Measurements from ENCODE around the gene KLHDC8A. TPM values are rescaled to one million over a fixed set of nuclear protein-coding genes. Genes with fewer than 3 reads are reported as not detected.
"Not testable (repeated sequence)": the region's sequence is repeated elsewhere in the genome, so short reads cannot be mapped to it uniquely, and the experiment has no call there.

The KLHDC8A gene
- total RNA-seq, 2 donors from 2014 or later: not detected

DNA sequence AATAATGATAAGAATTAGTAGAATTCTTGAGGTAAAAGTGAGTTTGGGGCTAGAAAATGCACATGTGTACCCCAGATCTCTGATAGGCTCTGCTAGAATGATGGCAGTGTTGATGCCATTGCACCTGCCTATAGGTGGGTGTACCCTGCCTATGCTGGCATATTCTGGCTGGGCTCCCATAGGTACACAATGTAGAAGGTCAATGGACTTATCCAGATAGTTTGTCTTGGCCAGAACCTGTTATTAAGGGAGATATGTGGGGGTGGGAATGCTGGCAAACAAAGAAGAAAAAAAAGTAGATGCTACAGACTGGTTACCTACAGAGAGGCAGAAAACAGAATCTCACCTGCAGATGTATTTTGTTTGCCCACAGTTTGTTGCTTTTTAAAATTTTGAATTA, 14.1 kb upstream of the KLHDC8A start:
- H3K27me3 ChIP-seq (replicated peaks; ENCODE audit: insufficient read depth): no peaks in the 10 kb centered on the region
- ATAC-seq (ENCODE audit: insufficient number of reproducible peaks, low FRiP score, low read depth) (no peak), DNase-seq (ENCODE audit: low spot score) (no peak)
- H3K27ac ChIP-seq: no peak overlapping the region
- peaks cover 32 to 56% of the 10 kb centered on the region in 2 donors for H3K4me1 ChIP-seq (ENCODE audit: control insufficient read depth in 1 of 2, low read depth in 2 of 2)
- no peaks in the 10 kb centered on the region for H3K36me3 ChIP-seq
- no peaks in the 10 kb centered on the region for H3K9me3 ChIP-seq
- TF ChIP-seq, protein P1, sequence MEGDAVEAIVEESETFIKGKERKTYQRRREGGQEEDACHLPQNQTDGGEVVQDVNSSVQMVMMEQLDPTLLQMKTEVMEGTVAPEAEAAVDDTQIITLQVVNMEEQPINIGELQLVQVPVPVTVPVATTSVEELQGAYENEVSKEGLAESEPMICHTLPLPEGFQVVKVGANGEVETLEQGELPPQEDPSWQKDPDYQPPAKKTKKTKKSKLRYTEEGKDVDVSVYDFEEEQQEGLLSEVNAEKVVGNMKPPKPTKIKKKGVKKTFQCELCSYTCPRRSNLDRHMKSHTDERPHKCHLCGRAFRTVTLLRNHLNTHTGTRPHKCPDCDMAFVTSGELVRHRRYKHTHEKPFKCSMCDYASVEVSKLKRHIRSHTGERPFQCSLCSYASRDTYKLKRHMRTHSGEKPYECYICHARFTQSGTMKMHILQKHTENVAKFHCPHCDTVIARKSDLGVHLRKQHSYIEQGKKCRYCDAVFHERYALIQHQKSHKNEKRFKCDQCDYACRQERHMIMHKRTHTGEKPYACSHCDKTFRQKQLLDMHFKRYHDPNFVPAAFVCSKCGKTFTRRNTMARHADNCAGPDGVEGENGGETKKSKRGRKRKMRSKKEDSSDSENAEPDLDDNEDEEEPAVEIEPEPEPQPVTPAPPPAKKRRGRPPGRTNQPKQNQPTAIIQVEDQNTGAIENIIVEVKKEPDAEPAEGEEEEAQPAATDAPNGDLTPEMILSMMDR (IDR thresholded peaks at IDR 0.05): no peak
- no peak overlapping the region for H3K4me3 ChIP-seq

DNA sequence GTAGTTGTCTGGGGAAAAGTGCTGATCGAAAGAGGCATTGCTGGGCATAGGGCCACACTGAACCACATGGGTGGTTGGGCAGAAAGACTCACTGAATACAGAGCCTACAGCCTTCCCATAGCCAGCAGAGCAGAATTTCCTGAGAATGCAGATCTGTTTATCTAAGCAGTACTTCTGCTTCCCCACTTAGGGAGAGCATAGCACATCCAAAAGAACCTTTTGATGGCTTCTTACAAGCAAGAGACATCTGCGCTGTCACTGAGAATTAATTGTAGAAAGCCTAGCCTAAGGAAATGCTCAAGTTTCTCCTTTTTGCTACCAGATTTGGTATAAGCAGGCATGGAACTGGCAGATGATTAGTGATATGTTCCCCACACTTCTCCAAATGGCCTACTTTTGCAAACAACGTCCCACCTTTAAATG, 13.0 kb upstream of the KLHDC8A start:
- Histone ChIP-seq H3K27ac (no peak overlapping the region), H3K36me3 (no peaks in the 10 kb centered on the region), H3K9me3 (no peaks in the 10 kb centered on the region), H3K27me3 (replicated peaks; ENCODE audit: insufficient read depth) (no peaks in the 10 kb centered on the region), H3K4me3 (no peak overlapping the region), H3K4me1 (ENCODE audit: control insufficient read depth in 1 of 2, low read depth in 2 of 2) (peaks cover 28 to 46% of the 10 kb centered on the region in 2 donors)
- ATAC-seq (ENCODE audit: insufficient number of reproducible peaks, low FRiP score, low read depth) (no peak), DNase-seq (ENCODE audit: low spot score) (no peak)
- TF ChIP-seq, protein P1 (IDR thresholded peaks at IDR 0.05): no peak

DNA sequence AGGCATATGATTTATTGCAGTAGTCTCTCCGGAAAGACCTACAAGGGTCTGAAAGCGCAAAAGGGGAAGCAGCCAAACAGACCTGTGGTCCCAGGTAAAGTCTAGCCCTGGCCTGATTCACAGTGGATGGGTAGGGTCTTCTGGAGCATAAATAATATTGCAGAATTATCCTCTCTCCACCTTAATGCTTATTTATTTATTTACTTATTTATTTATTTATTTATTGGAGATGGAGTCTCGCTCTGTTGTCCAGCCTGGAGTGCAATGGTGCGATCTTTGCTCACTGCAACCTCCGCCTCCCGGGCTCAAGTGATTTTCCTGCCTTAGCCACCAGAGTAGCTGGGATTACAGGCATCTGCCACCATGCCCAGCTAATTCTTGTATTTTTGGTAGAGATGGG, 11.8 kb upstream of the KLHDC8A start:
- no peak for DNase-seq (ENCODE audit: low spot score)
- no peaks in the 10 kb centered on the region for H3K27me3 ChIP-seq (replicated peaks; ENCODE audit: insufficient read depth)
- H3K36me3 ChIP-seq: no peaks in the 10 kb centered on the region
- no peaks in the 10 kb centered on the region for H3K9me3 ChIP-seq
- peaks cover 17 to 33% of the 10 kb centered on the region in 2 donors for H3K4me1 ChIP-seq (ENCODE audit: control insufficient read depth in 1 of 2, low read depth in 2 of 2)
- no peak overlapping the region for H3K4me3 ChIP-seq
- no peak overlapping the region for H3K27ac ChIP-seq
- TF ChIP-seq, protein P1 (IDR thresholded peaks at IDR 0.05): no peak
- ATAC-seq (ENCODE audit: insufficient number of reproducible peaks, low FRiP score, low read depth): no peak

DNA sequence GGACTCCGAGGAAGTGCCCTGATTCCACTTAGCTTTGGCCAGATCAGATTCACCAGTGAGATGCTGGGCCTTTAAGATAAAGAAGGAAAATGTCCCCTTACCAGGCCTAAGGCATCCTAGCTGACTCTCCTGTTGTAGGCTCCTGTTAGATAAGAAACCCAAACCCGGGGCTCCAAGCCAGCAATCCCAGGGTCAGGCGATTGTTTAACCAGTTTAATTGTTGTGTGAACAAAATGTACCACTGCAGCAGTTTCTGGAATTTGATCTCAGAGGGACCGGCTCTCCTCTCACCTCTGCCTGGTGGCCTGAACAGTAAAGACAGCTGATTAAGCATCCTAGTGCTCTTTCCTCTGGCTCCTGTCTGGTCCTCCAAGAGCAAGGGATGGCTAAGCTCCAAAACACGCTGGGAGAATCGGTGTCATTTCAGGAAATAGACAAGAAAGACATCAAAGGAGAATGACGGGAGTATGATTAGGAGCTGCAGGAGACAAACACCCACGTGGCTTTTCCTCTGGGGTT, 9.3 kb upstream of the KLHDC8A start:
- ATAC-seq (ENCODE audit: insufficient number of reproducible peaks, low FRiP score, low read depth) (no peak), DNase-seq (ENCODE audit: low spot score) (no peak)
- Histone ChIP-seq H3K36me3 (no peaks in the 10 kb centered on the region), H3K27me3 (replicated peaks; ENCODE audit: insufficient read depth) (no peaks in the 10 kb centered on the region), H3K27ac (no peak overlapping the region), H3K4me1 (ENCODE audit: control insufficient read depth in 1 of 2, low read depth in 2 of 2) (peaks cover 0 to 15% of the 10 kb centered on the region in 2 donors), H3K9me3 (no peaks in the 10 kb centered on the region), H3K4me3 (no peak overlapping the region)
- TF ChIP-seq, protein P1 (IDR thresholded peaks at IDR 0.05): no peak

DNA sequence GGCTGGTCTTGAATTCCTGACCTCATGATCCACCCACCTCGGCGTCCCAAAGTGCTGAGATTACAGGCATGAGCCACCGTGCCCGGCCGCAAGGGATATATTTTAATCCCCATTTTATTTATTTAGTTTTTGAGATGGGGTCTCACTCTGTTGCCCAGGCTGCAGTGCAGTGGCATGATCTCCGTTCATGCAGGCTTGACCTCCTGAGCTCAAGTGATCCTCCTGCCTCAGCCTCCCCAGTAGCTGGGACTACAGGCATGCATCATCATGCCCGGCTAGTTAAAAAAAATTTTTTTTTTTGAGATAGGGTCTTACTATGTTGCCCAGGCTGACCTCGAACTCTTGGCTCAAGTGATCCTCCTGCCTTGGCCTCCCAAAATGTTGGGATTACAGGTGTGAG, 8.4 kb upstream of the KLHDC8A start:
- not testable (repeated sequence) for DNase-seq (ENCODE audit: low spot score); H3K4me3 ChIP-seq; H3K27ac ChIP-seq; H3K36me3 ChIP-seq; ATAC-seq (ENCODE audit: insufficient number of reproducible peaks, low FRiP score, low read depth); H3K27me3 ChIP-seq (replicated peaks; ENCODE audit: insufficient read depth); H3K9me3 ChIP-seq
- peaks cover 0 to 15% of the 10 kb centered on the region in 2 donors for H3K4me1 ChIP-seq (ENCODE audit: control insufficient read depth in 1 of 2, low read depth in 2 of 2)

DNA sequence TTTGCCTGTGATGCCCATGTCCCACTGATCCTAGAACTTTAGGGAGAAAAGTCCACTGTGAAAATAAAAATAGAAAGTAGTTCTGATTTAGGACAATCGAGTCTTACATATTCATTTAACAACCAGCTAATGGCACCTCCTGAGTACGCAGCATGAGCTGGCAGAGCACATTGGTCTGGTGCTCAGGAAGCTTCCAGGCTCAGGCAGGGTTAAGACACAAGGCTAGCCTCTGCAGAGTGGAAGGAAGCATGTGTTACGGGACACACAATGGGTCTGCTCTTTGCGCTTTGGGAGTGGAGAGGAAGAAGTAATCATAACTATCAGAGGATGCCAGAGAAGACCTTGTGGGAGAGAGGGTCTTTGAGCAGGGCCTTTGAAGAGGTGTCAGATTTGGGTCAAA, 4.2 kb upstream of the KLHDC8A start:
- Histone ChIP-seq H3K27me3 (replicated peaks; ENCODE audit: insufficient read depth) (no peaks in the 10 kb centered on the region), H3K4me1 (ENCODE audit: control insufficient read depth in 1 of 2, low read depth in 2 of 2) (peaks cover 0 to 1% of the 10 kb centered on the region in 2 donors), H3K36me3 (no peaks in the 10 kb centered on the region), H3K9me3 (no peaks in the 10 kb centered on the region), H3K4me3 (no peak overlapping the region), H3K27ac (no peak overlapping the region)
- ATAC-seq (ENCODE audit: insufficient number of reproducible peaks, low FRiP score, low read depth) (no peak), DNase-seq (ENCODE audit: low spot score) (no peak)
- TF ChIP-seq, protein P1 (IDR thresholded peaks at IDR 0.05): no peak
